RWPE2 (cell line): ENCODE measurements around the gene SPEG.

ENCODE experiments used
- ATAC-seq: fragments of 200-7000 bp; cut with Tn5 transposase; 3 replicates; pipeline ENCODE4 v1.9.1; 2021; ENCODE audit warnings: low read depth
- DNase-seq: peaks from one replicate; pipeline ENCODE4 v3.0.0-alpha.2; 2020; ENCODE audit warnings: low spot score
- H3K27ac ChIP-seq: fragments of 450-650 bp; 2 replicates; pipeline ENCODE4 v1.5.1; 2017; ENCODE audit warnings: mild to moderate bottlenecking; ENCODE audit not compliant: poor library complexity, severe bottlenecking
- H3K27me3 ChIP-seq: fragments of 250-450 bp; sonication (Bioruptor Pico); 2 replicates; pipeline ENCODE4 v1.5.1; 2021; ENCODE audit warnings: mild to moderate bottlenecking, moderate library complexity; ENCODE audit not compliant: insufficient read depth, poor library complexity, severe bottlenecking
- H3K36me3 ChIP-seq: fragments of 250-450 bp; sonication (Bioruptor Pico); 2 replicates; pipeline ENCODE4 v1.5.1; 2020; ENCODE audit warnings: low read depth, mild to moderate bottlenecking, moderate library complexity
- H3K4me1 ChIP-seq: fragments of 250-450 bp; sonication (Bioruptor Pico); 2 replicates; pipeline ENCODE4 v1.5.1; 2021; ENCODE audit warnings: mild to moderate bottlenecking, moderate library complexity; ENCODE audit not compliant: insufficient read depth, poor library complexity, severe bottlenecking
- H3K4me3 ChIP-seq: fragments of 250-450 bp; sonication (Bioruptor Pico); 2 replicates; pipeline ENCODE4 v1.5.1; 2021; ENCODE audit warnings: mild to moderate bottlenecking, moderate library complexity; ENCODE audit not compliant: severe bottlenecking
- H3K9me3 ChIP-seq: fragments of 250-450 bp; sonication (Bioruptor Pico); 2 replicates; pipeline ENCODE4 v1.5.1; 2021; ENCODE audit warnings: mild to moderate bottlenecking, moderate library complexity; ENCODE audit not compliant: severe bottlenecking
- CTCF ChIP-seq: fragments of 450-650 bp; IDR thresholded peaks from one replicate; pipeline ENCODE4 v1.5.1; 2017; ENCODE audit warnings: mild to moderate bottlenecking, moderate library complexity; ENCODE audit not compliant: poor library complexity, severe bottlenecking

SPEG gene

GRCh38 chr2:219434468-219434717, 250 bp upstream of the SPEG start:
- H3K27me3 ChIP-seq: no peaks in the 10 kb centered on the region
- H3K4me1 ChIP-seq: no peaks in the 10 kb centered on the region
- no peak overlapping the region for H3K27ac ChIP-seq
- ATAC-seq: no peak
- no peak for TF ChIP-seq CTCF
- no peaks in the 10 kb centered on the region for H3K9me3 ChIP-seq
- no peaks in the 10 kb centered on the region for H3K36me3 ChIP-seq
- no peak overlapping the region for H3K4me3 ChIP-seq
- no peak for DNase-seq

GRCh38 chr2:219435701-219436100, 1.1 kb downstream of the SPEG start:
- DNase-seq (no peak), ATAC-seq (no peak)
- Histone ChIP-seq H3K4me3 (no peak overlapping the region), H3K9me3 (no peaks in the 10 kb centered on the region), H3K36me3 (no peaks in the 10 kb centered on the region), H3K27ac (no peak overlapping the region), H3K27me3 (no peaks in the 10 kb centered on the region), H3K4me1 (no peaks in the 10 kb centered on the region)
- TF ChIP-seq CTCF: no peak

- peaks cover 3% of the 10 kb centered on the region for H3K4me1 ChIP-seq
- no peak overlapping the region for H3K27ac ChIP-seq
- DNase-seq (no peak), ATAC-seq (no peak)
- no peaks in the 10 kb centered on the region for H3K27me3 ChIP-seq
- no peak for TF ChIP-seq CTCF
- H3K36me3 ChIP-seq: no peaks in the 10 kb centered on the region
- H3K9me3 ChIP-seq: no peaks in the 10 kb centered on the region
- no peak overlapping the region for H3K4me3 ChIP-seq
Observed at GRCh38 chr2:219436491-219436890, 1.8 kb downstream of the SPEG start.

- no peaks in the 10 kb centered on the region for H3K36me3 ChIP-seq
- H3K4me3 ChIP-seq: no peak overlapping the region
- no peak for ATAC-seq
- no peaks in the 10 kb centered on the region for H3K9me3 ChIP-seq
- H3K27ac ChIP-seq: no peak overlapping the region
- DNase-seq: no peak
- H3K4me1 ChIP-seq: peaks cover 4% of the 10 kb centered on the region
- TF ChIP-seq CTCF: no peak
- no peaks in the 10 kb centered on the region for H3K27me3 ChIP-seq
Observed at GRCh38 chr2:219437141-219437540, 2.5 kb downstream of the SPEG start.

GRCh38 chr2:219437690-219438206, 3.1 kb downstream of the SPEG start:
- H3K27ac ChIP-seq: no peak overlapping the region
- ATAC-seq (no peak), DNase-seq (no peak)
- no peaks in the 10 kb centered on the region for H3K36me3 ChIP-seq
- no peak for TF ChIP-seq CTCF
- no peaks in the 10 kb centered on the region for H3K9me3 ChIP-seq
- no peak overlapping the region for H3K4me3 ChIP-seq
- H3K4me1 ChIP-seq: peaks cover 4% of the 10 kb centered on the region
- no peaks in the 10 kb centered on the region for H3K27me3 ChIP-seq
